ENCODE measurements around the gene GATAD2B.
A peak's percentile ranks its signal among the peaks of the same experiment; 100 is the strongest.
"Not testable (repeated sequence)": the region's sequence is repeated elsewhere in the genome, so short reads cannot be mapped to it uniquely, and the experiment has no call there.

The GATAD2B gene

DNA sequence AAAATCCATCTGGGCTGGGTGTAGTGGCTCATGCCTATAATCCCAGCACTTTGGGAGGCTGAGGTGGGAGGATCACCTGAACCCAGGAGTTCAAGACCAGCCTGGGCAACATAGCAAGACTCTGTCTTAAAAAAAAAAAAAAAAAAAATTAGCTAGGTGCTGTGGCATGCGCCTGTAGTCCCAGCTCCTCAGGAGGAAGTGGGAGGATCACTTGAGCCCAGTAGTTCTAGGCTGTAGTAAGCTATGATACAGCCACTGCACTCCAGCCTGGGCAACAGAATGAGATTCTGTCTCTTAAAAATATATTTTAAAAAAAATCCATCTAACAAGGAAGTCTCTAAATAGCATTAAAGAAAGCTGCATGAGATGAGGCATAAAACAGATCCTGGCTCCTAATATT is 26.9 kb downstream of the GATAD2B start:
- WGBS, 2 experiments = 89 to 100% methylated on average over 1 of the region's 1 CpG
- H3K4me1 ChIP-seq (ENCODE audit: control insufficient read depth, insufficient read depth, low read length); H3K36me3 ChIP-seq (ENCODE audit: control insufficient read depth, insufficient read depth, low read length); H3K9me3 ChIP-seq (ENCODE audit: control insufficient read depth, low read length); H3K27me3 ChIP-seq (ENCODE audit: control insufficient read depth, insufficient read depth, low read length, poor library complexity, severe bottlenecking); H3K27ac ChIP-seq (ENCODE audit: insufficient read depth, low read depth, low read length, poor library complexity, severe bottlenecking); H3K4me3 ChIP-seq (ENCODE audit: insufficient read depth, low read depth, low read length): not testable (repeated sequence)

DNA sequence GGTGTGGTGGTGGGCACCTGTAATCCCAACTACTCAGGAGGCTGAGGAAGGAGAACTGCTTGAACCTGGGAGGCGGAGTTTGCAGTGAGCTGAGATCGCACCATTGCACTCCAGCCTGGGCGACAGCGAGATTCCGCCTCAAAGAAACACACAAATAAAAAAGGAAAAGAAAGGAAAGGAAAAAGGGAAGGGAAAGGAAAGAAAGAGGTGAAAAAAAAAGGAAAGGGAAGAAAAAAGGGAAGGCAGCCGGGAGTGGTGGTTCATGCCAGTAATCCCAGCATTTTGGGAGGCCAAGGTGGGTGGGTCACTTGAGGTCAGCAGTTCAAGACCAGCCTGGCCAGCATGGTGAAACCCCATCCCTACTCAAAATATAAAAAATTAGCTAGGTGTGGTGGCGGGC is 31.7 kb downstream of the GATAD2B start:
- H3K4me3 ChIP-seq (ENCODE audit: insufficient read depth, low read depth, low read length); H3K27ac ChIP-seq (ENCODE audit: insufficient read depth, low read depth, low read length, poor library complexity, severe bottlenecking); H3K9me3 ChIP-seq (ENCODE audit: control insufficient read depth, low read length); H3K27me3 ChIP-seq (ENCODE audit: control insufficient read depth, insufficient read depth, low read length, poor library complexity, severe bottlenecking); H3K36me3 ChIP-seq (ENCODE audit: control insufficient read depth, insufficient read depth, low read length); H3K4me1 ChIP-seq (ENCODE audit: control insufficient read depth, insufficient read depth, low read length): not testable (repeated sequence)
- 97 to 100% methylated on average over 7 of the region's 7 CpGs for WGBS, 2 experiments

DNA sequence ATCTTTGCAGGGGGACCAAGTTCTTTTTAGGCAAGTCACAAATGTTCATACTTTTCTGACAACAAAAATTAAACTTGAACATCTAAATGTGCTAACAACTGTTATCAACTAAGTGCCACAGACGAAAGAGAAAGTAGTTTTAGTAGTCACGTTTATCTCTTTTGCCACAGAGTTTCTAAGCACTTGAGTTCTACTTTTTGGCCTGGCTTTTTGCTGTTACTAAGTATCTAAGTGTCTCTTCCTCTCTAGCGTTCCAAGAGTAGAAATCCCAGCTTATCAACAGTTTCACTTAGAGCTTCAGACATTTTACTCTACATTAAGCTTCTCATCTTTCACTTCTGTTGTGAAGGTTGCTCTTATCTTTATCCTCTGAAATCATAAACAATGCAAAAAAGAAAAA is 34.2 kb downstream of the GATAD2B start:
- H3K27me3 ChIP-seq (ENCODE audit: control insufficient read depth, insufficient read depth, low read length, poor library complexity, severe bottlenecking) = no peaks in the 10 kb centered on the region
- no peaks in the 10 kb centered on the region for H3K4me1 ChIP-seq (ENCODE audit: control insufficient read depth, insufficient read depth, low read length)
- WGBS, 2 experiments = 95 to 97% methylated on average over 3 of the region's 3 CpGs
- no peaks in the 10 kb centered on the region for H3K9me3 ChIP-seq (ENCODE audit: control insufficient read depth, low read length)
- H3K27ac ChIP-seq (ENCODE audit: insufficient read depth, low read depth, low read length, poor library complexity, severe bottlenecking) = no peak overlapping the region
- peaks cover 7% of the 10 kb centered on the region for H3K36me3 ChIP-seq (ENCODE audit: control insufficient read depth, insufficient read depth, low read length)
- H3K4me3 ChIP-seq (ENCODE audit: insufficient read depth, low read depth, low read length) = no peak overlapping the region

DNA sequence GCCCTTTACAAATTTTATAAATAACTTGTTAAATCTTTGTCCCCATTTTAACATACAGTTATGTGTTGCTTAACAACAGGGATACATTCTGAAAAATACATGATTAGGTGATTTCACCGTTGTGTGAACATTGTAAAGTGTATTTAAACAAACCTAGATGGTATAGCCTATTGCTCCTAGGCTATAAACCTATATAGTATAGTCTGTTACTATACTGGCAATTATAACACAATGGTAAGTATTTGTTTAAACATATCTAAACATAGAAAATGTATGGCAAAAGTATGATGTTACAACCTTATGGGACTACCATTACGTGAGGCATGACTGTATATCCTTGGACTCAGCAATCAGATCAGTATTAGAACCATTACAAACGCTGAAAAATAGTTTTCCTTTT is 36.6 kb downstream of the GATAD2B start:
- no peaks in the 10 kb centered on the region for H3K27me3 ChIP-seq (ENCODE audit: control insufficient read depth, insufficient read depth, low read length, poor library complexity, severe bottlenecking)
- no peak overlapping the region for H3K27ac ChIP-seq (ENCODE audit: insufficient read depth, low read depth, low read length, poor library complexity, severe bottlenecking)
- no peaks in the 10 kb centered on the region for H3K36me3 ChIP-seq (ENCODE audit: control insufficient read depth, insufficient read depth, low read length)
- peaks cover 20% of the 10 kb centered on the region for H3K4me1 ChIP-seq (ENCODE audit: control insufficient read depth, insufficient read depth, low read length)
- H3K4me3 ChIP-seq (ENCODE audit: insufficient read depth, low read depth, low read length) = no peak overlapping the region
- no peaks in the 10 kb centered on the region for H3K9me3 ChIP-seq (ENCODE audit: control insufficient read depth, low read length)
- WGBS, 2 experiments = 87 to 88% methylated on average over 2 to 3 of the region's 3 CpGs

DNA sequence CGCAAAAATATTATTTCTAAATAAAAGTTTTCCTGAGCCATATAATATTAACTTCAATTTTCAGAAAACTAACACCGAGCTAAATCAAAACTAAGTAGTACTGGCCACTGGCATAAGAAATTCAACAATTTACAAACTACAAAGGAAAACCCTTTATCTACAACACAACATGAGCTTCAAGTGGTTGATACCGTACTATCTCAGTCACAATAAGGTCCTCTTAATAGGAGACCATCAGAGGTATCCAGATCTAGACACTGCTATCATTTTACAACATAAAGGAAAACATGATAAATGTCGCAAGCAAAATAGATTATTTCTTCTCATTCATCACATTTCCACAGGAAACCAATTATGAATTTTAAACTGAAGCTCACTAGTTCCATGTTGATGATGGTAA is 39.5 kb downstream of the GATAD2B start:
- Histone ChIP-seq H3K4me1 (ENCODE audit: control insufficient read depth, insufficient read depth, low read length) (peaks cover 24% of the 10 kb centered on the region), H3K9me3 (ENCODE audit: control insufficient read depth, low read length) (no peaks in the 10 kb centered on the region), H3K27ac (ENCODE audit: insufficient read depth, low read depth, low read length, poor library complexity, severe bottlenecking) (no peak overlapping the region), H3K27me3 (ENCODE audit: control insufficient read depth, insufficient read depth, low read length, poor library complexity, severe bottlenecking) (no peaks in the 10 kb centered on the region), H3K36me3 (ENCODE audit: control insufficient read depth, insufficient read depth, low read length) (no peaks in the 10 kb centered on the region), H3K4me3 (ENCODE audit: insufficient read depth, low read depth, low read length) (no peak overlapping the region)
- WGBS, 2 experiments = 91 to 98% methylated on average over 4 of the region's 4 CpGs

DNA sequence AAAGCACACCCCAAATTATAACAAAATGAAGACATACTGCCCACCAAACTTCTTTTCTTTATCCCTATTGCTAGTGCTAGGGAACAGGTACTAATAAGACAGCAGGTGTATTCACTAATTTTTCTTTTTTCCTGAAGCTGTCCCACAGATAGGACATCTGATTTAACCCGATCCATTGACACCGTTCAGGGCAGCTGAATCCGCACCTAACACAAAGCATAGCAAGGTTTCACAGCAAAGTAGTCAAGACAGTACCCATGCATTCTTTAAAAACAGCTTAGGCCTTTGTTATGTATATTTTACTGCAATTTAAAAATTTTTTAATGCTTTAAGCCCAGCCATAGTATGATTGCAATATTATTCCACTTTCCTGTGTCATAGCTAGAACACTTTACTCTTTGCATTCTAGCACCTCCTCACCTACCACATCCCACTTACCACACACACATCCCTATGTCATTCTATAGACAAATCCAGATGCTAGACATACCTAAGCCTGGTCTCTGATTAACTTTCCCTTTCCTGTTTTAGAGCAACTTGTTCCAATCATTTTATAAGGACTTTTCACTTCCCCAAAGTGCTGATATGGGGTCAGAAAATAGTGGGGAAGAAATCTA is 40.4 kb downstream of the GATAD2B start:
- no peaks in the 10 kb centered on the region for H3K9me3 ChIP-seq (ENCODE audit: control insufficient read depth, low read length)
- no peaks in the 10 kb centered on the region for H3K27me3 ChIP-seq (ENCODE audit: control insufficient read depth, insufficient read depth, low read length, poor library complexity, severe bottlenecking)
- peaks cover 24% of the 10 kb centered on the region for H3K4me1 ChIP-seq (ENCODE audit: control insufficient read depth, insufficient read depth, low read length)
- WGBS, 2 experiments = 75 to 76% methylated on average over 3 of the region's 3 CpGs
- H3K4me3 ChIP-seq (ENCODE audit: insufficient read depth, low read depth, low read length) = no peak overlapping the region
- peak overlapping the region; percentile 52 for H3K27ac ChIP-seq (ENCODE audit: insufficient read depth, low read depth, low read length, poor library complexity, severe bottlenecking)
- no peaks in the 10 kb centered on the region for H3K36me3 ChIP-seq (ENCODE audit: control insufficient read depth, insufficient read depth, low read length)

DNA sequence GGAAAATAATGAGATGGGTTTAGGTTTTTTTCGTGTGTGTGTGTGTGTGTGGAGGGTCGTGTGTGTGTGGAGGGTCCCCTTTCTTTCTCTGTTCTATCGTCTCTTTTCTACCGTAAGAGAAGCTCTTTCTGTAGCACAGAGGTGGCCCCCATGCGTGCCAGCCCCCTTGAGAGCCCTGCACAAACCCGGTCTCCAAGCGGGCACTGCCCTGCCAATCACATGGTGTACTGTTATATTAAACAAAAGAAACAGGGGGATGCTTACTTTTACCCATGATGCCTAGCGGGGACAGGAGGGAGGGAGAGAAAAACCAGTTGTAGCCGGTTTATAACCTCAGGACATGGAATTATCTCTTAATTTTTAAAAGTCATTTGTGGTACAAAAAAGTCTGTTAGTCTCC is 41.0 kb downstream of the GATAD2B start:
- no peaks in the 10 kb centered on the region for H3K9me3 ChIP-seq (ENCODE audit: control insufficient read depth, low read length)
- no peaks in the 10 kb centered on the region for H3K27me3 ChIP-seq (ENCODE audit: control insufficient read depth, insufficient read depth, low read length, poor library complexity, severe bottlenecking)
- H3K4me3 ChIP-seq (ENCODE audit: insufficient read depth, low read depth, low read length) = no peak overlapping the region
- H3K27ac ChIP-seq (ENCODE audit: insufficient read depth, low read depth, low read length, poor library complexity, severe bottlenecking) = peak overlapping the region; percentile 47
- peaks cover 24% of the 10 kb centered on the region for H3K4me1 ChIP-seq (ENCODE audit: control insufficient read depth, insufficient read depth, low read length)
- no peaks in the 10 kb centered on the region for H3K36me3 ChIP-seq (ENCODE audit: control insufficient read depth, insufficient read depth, low read length)
- WGBS, 2 experiments = 58 to 65% methylated on average over 8 to 9 of the region's 9 CpGs

DNA sequence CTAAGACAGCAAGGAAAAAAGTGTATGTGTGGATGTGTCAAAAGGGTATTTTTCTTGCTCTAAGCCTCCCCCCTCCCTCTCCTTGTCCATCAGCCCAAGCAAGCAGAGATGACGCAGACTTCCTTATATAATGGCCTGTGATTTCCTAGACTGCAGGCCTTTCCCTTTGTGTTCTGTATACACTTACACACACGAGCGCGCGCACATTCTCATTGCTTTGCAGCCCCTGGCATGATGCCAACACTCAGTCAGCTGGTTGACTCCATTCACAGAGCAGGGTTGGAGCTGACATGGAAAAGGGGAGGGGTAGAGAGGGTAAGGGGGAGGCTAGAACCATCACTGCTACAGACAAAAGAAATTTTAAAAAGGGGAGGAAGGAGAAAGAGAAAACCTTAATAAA is 41.8 kb downstream of the GATAD2B start:
- H3K4me3 ChIP-seq (ENCODE audit: insufficient read depth, low read depth, low read length) = no peak overlapping the region
- H3K9me3 ChIP-seq (ENCODE audit: control insufficient read depth, low read length) = no peaks in the 10 kb centered on the region
- H3K36me3 ChIP-seq (ENCODE audit: control insufficient read depth, insufficient read depth, low read length) = no peaks in the 10 kb centered on the region
- peaks cover 24% of the 10 kb centered on the region for H3K4me1 ChIP-seq (ENCODE audit: control insufficient read depth, insufficient read depth, low read length)
- no peak overlapping the region for H3K27ac ChIP-seq (ENCODE audit: insufficient read depth, low read depth, low read length, poor library complexity, severe bottlenecking)
- H3K27me3 ChIP-seq (ENCODE audit: control insufficient read depth, insufficient read depth, low read length, poor library complexity, severe bottlenecking) = no peaks in the 10 kb centered on the region
- WGBS, 2 experiments = 92 to 96% methylated on average over 5 of the region's 5 CpGs

DNA sequence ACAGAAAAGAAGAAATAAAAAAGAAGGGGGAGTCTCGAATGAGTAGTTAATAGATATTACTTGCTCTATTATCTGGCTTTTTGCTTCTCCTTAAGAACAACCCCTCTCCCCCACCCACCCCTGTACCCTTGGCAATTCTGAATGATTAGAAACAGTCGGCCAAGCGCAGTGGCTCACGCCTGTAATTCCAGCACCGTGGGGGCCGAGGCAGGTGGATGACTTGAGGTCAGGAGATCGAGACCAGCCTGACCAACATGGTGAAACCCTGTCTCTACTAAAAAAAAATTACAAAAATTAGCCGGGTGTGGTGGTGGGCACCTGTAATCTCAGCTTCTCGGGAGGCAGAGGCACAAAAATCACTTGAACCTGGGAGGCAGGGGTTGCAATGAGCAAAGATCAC is 42.7 kb downstream of the GATAD2B start:
- H3K4me1 ChIP-seq (ENCODE audit: control insufficient read depth, insufficient read depth, low read length) = peaks cover 24% of the 10 kb centered on the region
- WGBS, 2 experiments = 91% methylated on average over 8 of the region's 9 CpGs
- no peaks in the 10 kb centered on the region for H3K9me3 ChIP-seq (ENCODE audit: control insufficient read depth, low read length)
- no peaks in the 10 kb centered on the region for H3K27me3 ChIP-seq (ENCODE audit: control insufficient read depth, insufficient read depth, low read length, poor library complexity, severe bottlenecking)
- no peaks in the 10 kb centered on the region for H3K36me3 ChIP-seq (ENCODE audit: control insufficient read depth, insufficient read depth, low read length)
- no peak overlapping the region for H3K4me3 ChIP-seq (ENCODE audit: insufficient read depth, low read depth, low read length)
- no peak overlapping the region for H3K27ac ChIP-seq (ENCODE audit: insufficient read depth, low read depth, low read length, poor library complexity, severe bottlenecking)

DNA sequence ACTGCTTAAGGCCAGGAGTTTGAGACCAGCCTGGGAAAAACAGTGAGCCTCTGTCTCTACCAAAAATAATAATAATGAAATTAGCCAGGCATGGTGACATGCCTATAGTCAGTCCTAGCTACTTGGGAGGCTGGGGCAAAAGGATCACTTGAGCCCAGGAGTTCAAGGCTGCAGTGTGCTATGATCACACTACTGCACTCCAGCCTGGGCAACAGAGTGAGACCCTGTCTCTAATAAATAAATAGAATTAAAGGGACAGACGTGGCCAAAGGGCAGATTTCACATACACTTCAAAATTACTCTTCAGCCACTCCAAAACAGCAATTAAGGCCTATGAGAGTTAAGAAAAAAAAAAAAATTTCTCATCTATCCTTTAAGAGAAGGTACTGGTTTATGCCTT is 45.7 kb downstream of the GATAD2B start:
- WGBS, 2 experiments = 93% methylated on average over 1 of the region's 1 CpG; no CpG with 5 or more reads in 1 of the 2 experiments
- Histone ChIP-seq H3K36me3 (ENCODE audit: control insufficient read depth, insufficient read depth, low read length) (no peaks in the 10 kb centered on the region), H3K27me3 (ENCODE audit: control insufficient read depth, insufficient read depth, low read length, poor library complexity, severe bottlenecking) (no peaks in the 10 kb centered on the region), H3K27ac (ENCODE audit: insufficient read depth, low read depth, low read length, poor library complexity, severe bottlenecking) (no peak overlapping the region), H3K4me3 (ENCODE audit: insufficient read depth, low read depth, low read length) (no peak overlapping the region), H3K4me1 (ENCODE audit: control insufficient read depth, insufficient read depth, low read length) (peaks cover 13% of the 10 kb centered on the region), H3K9me3 (ENCODE audit: control insufficient read depth, low read length) (no peaks in the 10 kb centered on the region)

DNA sequence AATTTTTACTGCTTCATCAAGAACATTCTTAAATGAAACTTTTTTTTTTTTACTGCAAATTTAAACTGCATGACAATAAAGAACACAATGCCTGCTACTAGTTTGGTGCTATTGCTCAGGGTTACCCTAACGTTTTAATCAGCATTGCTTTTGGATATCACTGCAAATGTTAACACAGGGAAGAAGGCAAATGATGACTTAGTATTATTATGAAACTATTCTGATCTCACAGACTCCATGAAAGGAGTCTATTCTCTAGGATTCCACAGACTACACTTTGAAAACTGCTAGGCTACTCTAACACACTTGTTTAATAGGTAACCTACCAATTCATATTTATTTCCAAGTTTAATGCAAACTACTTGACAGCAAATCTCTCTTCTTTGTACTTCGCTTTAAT is 49.8 kb downstream of the GATAD2B start:
- Histone ChIP-seq H3K36me3 (ENCODE audit: control insufficient read depth, insufficient read depth, low read length) (peaks cover 4% of the 10 kb centered on the region), H3K27me3 (ENCODE audit: control insufficient read depth, insufficient read depth, low read length, poor library complexity, severe bottlenecking) (no peaks in the 10 kb centered on the region), H3K27ac (ENCODE audit: insufficient read depth, low read depth, low read length, poor library complexity, severe bottlenecking) (no peak overlapping the region), H3K4me1 (ENCODE audit: control insufficient read depth, insufficient read depth, low read length) (no peaks in the 10 kb centered on the region), H3K9me3 (ENCODE audit: control insufficient read depth, low read length) (no peaks in the 10 kb centered on the region), H3K4me3 (ENCODE audit: insufficient read depth, low read depth, low read length) (no peak overlapping the region)
- WGBS, 2 experiments = 83 to 85% methylated on average over 2 of the region's 2 CpGs
